ENCODE measurements around the gene DBR1.

The DBR1 gene, protein sequence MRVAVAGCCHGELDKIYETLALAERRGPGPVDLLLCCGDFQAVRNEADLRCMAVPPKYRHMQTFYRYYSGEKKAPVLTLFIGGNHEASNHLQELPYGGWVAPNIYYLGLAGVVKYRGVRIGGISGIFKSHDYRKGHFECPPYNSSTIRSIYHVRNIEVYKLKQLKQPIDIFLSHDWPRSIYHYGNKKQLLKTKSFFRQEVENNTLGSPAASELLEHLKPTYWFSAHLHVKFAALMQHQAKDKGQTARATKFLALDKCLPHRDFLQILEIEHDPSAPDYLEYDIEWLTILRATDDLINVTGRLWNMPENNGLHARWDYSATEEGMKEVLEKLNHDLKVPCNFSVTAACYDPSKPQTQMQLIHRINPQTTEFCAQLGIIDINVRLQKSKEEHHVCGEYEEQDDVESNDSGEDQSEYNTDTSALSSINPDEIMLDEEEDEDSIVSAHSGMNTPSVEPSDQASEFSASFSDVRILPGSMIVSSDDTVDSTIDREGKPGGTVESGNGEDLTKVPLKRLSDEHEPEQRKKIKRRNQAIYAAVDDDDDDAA

DNA sequence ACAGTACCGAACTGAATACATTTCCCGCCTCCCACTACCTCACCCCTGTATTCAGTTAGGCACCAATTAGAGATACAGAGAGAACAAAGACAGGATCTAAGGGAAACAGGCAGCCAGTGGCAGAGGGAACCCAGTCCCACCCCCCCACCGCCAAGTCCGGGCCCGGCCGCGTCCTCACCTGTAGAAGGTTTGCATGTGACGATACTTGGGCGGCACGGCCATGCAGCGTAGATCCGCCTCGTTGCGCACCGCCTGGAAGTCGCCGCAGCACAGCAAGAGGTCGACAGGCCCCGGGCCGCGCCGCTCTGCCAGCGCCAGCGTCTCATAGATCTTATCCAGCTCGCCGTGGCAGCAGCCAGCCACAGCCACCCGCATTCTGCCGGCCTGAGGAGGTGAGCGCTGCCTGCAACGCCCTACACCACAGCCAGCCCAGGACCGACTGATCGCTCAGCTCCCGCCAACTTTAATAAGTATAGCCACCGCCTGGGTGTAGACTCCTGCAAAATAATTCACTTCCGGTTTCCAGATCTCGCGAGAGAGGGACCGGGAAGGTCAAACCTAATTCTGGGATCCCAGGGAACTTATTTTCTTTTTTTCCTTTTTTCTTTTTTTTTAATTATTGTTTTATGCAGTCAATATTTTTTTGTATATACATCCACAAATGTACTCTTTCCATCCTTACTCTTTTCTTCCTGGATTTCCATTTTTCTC is at the start of gene DBR1:
Gene DBR1 (minus strand): TSS at position 501 of the 711 bp plus-strand sequence. CDS start 126 bp downstream, at position 375.
- DNase-seq (ENCODE audit: low read depth, low spot score), result no peak

- DNase-seq (ENCODE audit: low read depth, low spot score), result no peak
These were observed 48.2 kb upstream of the DBR1 start for GRCh38 chr3:138222942-138223287.

- DNase-seq (ENCODE audit: low read depth, low spot score), result no peak
These were observed 47.6 kb upstream of the DBR1 start for GRCh38 chr3:138222131-138222941.

- no peak for DNase-seq (ENCODE audit: low read depth, low spot score)
These were observed 46.1 kb upstream of the DBR1 start for GRCh38 chr3:138220788-138221187.

GRCh38 chr3:138220242-138220641 is 45.5 kb upstream of the DBR1 start:
- no peak for DNase-seq (ENCODE audit: low read depth, low spot score)

- DNase-seq (ENCODE audit: low read depth, low spot score), result no peak
These were observed 44.5 kb upstream of the DBR1 start for GRCh38 chr3:138219255-138219654.

DNA sequence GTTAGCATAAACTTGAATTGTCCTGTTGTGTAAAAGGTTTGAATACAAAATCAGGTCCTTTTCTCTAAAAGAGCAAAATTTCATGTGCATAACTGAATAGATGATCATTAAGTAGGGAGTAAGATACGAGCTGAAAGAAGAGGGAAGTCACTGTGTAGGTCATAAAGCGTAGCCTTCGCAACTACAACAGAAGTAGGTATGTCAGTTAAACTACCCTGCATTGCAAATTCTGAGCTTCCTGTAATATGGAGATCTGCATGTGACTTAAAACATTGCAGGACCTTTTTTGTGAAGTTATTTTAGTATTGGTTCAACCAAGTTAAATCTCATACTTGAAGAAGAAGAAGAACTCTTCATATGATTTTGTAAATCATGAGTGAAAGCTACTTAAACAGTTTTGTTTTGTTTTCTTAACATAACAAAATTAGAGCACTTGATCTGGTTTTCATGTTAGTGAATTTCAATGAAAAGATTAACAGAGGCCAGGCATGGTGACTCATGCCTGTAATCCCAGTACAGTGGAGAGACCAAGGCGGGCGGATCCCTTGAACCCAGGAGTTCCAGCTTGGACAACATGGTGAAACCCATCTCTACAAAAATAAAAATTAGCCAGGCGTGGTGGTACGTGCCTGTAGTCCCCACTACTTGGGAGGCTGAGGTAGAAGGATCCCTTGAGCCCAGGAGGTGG is 38.8 kb upstream of the DBR1 start:
- DNase-seq (ENCODE audit: low read depth, low spot score), result no peak

- no peak for DNase-seq (ENCODE audit: low read depth, low spot score)
These were observed 35.8 kb upstream of the DBR1 start for GRCh38 chr3:138210528-138210927.

GRCh38 chr3:138206196-138206595 is 31.5 kb upstream of the DBR1 start:
- DNase-seq (ENCODE audit: low read depth, low spot score), result no peak

GRCh38 chr3:138205527-138205926 is 30.8 kb upstream of the DBR1 start:
- no peak for DNase-seq (ENCODE audit: low read depth, low spot score)

DNA sequence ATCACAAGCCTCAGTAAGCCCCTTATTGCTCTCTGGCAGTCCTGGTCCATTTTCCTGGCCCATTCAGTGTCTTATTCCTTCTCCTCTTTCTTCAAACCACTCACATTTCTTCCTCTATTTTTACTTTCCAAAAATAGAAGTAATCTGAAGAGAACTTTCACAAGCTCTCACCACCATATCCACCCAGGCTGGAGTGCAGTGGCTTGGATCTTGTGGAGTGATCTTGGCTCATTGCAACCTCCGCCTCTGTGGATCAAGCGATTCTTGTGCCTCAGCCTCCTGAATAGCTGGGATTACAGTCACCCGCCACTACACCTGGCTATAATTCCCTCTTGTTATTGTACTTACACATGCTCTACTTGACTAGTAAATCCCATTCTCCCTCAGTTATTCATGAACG is 29.2 kb upstream of the DBR1 start:
- DNase-seq (ENCODE audit: low read depth, low spot score), result no peak

GRCh38 chr3:138202945-138203701 is 28.4 kb upstream of the DBR1 start:
- no peak for DNase-seq (ENCODE audit: low read depth, low spot score)

DNA sequence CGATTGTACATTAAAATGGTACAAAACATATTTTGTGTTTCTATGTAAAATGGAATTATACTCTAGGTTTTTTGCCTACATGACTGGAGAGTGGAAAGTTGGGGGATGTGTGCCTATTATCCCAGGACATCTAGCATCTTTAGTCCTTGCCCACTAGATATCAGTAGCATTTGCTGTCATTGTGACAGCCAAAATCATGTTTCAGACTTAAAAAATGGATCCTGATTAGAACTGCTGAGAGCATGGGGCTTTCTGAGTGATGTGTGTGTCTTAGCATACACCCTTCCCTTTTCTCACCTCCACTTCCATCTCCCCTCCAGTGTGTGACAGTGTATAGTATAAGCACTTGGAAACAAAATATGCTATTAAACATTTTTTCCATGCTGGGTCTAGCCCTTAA is 25.7 kb upstream of the DBR1 start:
- no peak for DNase-seq (ENCODE audit: low read depth, low spot score)

DNA sequence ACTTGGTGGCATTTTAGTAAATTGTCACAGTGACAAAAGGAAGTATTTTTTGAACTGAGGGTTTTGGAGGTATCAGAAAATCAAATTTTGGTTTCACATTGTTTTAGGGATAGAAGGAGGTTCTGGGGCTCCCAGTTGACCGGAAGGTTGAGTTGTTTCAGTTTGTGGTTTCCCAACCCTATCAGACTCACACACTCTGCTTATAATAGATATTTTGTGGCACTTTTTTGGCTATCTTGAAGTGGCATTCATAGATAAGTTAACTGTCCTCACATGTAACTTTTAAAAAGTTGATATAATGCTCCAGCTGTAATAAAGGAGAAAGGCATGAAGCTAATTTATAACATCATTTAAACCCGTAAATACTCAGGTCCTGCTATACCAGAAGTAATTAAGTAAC is 25.1 kb upstream of the DBR1 start:
- no peak for DNase-seq (ENCODE audit: low read depth, low spot score)

DNA sequence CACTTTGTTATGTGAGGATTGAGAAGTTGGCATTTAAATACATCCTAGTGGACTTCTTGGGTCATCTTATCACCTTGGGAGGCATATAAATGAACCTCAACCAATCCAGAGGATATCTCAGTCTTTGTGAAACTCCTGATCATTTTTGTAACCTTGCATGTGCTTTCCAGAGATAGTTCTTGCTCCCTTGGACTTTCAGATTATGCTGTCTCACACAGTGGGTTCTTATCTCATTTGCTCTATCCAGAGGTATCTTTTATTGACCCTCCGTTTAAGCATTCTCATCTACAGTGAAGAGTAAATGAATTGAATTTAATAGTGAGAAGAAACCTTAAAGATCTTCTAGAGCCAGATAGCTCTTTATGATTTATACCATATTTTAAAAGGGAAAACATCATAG is 22.8 kb upstream of the DBR1 start:
- DNase-seq (ENCODE audit: low read depth, low spot score), result no peak

GRCh38 chr3:138197058-138197457 is 22.3 kb upstream of the DBR1 start:
- no peak for DNase-seq (ENCODE audit: low read depth, low spot score)

- DNase-seq (ENCODE audit: low read depth, low spot score), result no peak
These were observed 21.3 kb upstream of the DBR1 start for GRCh38 chr3:138196023-138196422.

GRCh38 chr3:138195481-138195880 is 20.8 kb upstream of the DBR1 start:
- DNase-seq (ENCODE audit: low read depth, low spot score), result no peak

- no peak for DNase-seq (ENCODE audit: low read depth, low spot score)
These were observed 13.5 kb upstream of the DBR1 start for GRCh38 chr3:138188013-138188730.

Data from brain pericyte (primary cell).